Renal cortex interstitium (tissue), 15 donors: ENCODE measurements around the gene DNAJC30. TPM values are rescaled to one million over a fixed set of nuclear protein-coding genes. Genes with fewer than 3 reads are reported as not detected.
"Not testable (repeated sequence)": the region's sequence is repeated elsewhere in the genome, so short reads cannot be mapped to it uniquely, and the experiment has no call there.

Experiments
- DNase-seq, 11 donors: peaks; one replicate each; pipeline ENCODE4 v3.0.0-alpha.2; 2013; ENCODE audit warnings: low read depth in 9 of 11, low spot score in 4 of 11; ENCODE audit errors: extremely low read depth in 1 of 11
- long read RNA-seq, 16 experiments: transcript quantifications; one replicate each; lab custom pipeline, GENCODE V29; 2026
- polyA plus RNA-seq, 3 donors: library from polyadenylated mRNA; unstranded; fragments of 120-200 nt; gene quantifications; one replicate each; pipeline ENCODE4 v1.2.1, GENCODE V29; 2013; ENCODE audit not compliant: insufficient read length in 3 of 3

The DNAJC30 gene
- 10 to 100 TPM in 2 of 3 donors, 1 to 10 TPM in 1; 8.9 to 11.2 (median 10.9) TPM for polyA plus RNA-seq
- long read RNA-seq, donor 1, transcript DNAJC30-201 (1 exons, 2,485 nt), result major isoform, 28 of 28 reads
- long read RNA-seq, donor 1, partial matches to known transcripts, result 0 of 28 reads
- long read RNA-seq, donor 1, other reads (novel, unspliced or antisense), result 0 of 28 reads
- long read RNA-seq, donor 2, transcript DNAJC30-201 (1 exons, 2,485 nt), result major isoform, 19 of 19 reads
- long read RNA-seq, donor 2, partial matches to known transcripts, result 0 of 19 reads
- long read RNA-seq, donor 2, other reads (novel, unspliced or antisense), result 0 of 19 reads
- long read RNA-seq, donor 3, transcript DNAJC30-201 (1 exons, 2,485 nt), result major isoform, 33 of 33 reads
- long read RNA-seq, donor 3, partial matches to known transcripts, result 0 of 33 reads
- long read RNA-seq, donor 3, other reads (novel, unspliced or antisense), result 0 of 33 reads
- long read RNA-seq, donor 4, transcript DNAJC30-201 (1 exons, 2,485 nt), result major isoform, 19 of 19 reads
- long read RNA-seq, donor 4, partial matches to known transcripts, result 0 of 19 reads
- long read RNA-seq, donor 4, other reads (novel, unspliced or antisense), result 0 of 19 reads
- long read RNA-seq, donor 5, result 0 reads
- long read RNA-seq, donor 6, transcript DNAJC30-201 (1 exons, 2,485 nt), result major isoform, 31 of 31 reads
- long read RNA-seq, donor 6, partial matches to known transcripts, result 0 of 31 reads
- long read RNA-seq, donor 6, other reads (novel, unspliced or antisense), result 0 of 31 reads
- long read RNA-seq, donor 7, transcript DNAJC30-201 (1 exons, 2,485 nt), result major isoform, 40 of 179 reads
- long read RNA-seq, donor 7, partial matches to known transcripts, result 112 of 179 reads
- long read RNA-seq, donor 7, other reads (novel, unspliced or antisense), result 27 of 179 reads
- long read RNA-seq, donor 8, result 0 reads
- long read RNA-seq, donor 9, transcript DNAJC30-201 (1 exons, 2,485 nt), result major isoform, 24 of 24 reads
- long read RNA-seq, donor 9, partial matches to known transcripts, result 0 of 24 reads
- long read RNA-seq, donor 9, other reads (novel, unspliced or antisense), result 0 of 24 reads
- long read RNA-seq, donor 10, transcript DNAJC30-201 (1 exons, 2,485 nt), result major isoform, 33 of 33 reads
- long read RNA-seq, donor 10, partial matches to known transcripts, result 0 of 33 reads
- long read RNA-seq, donor 10, other reads (novel, unspliced or antisense), result 0 of 33 reads
- long read RNA-seq, donor 11, transcript DNAJC30-201 (1 exons, 2,485 nt), result major isoform, 25 of 25 reads
- long read RNA-seq, donor 11, partial matches to known transcripts, result 0 of 25 reads
- long read RNA-seq, donor 11, other reads (novel, unspliced or antisense), result 0 of 25 reads
- long read RNA-seq, donor 12, transcript DNAJC30-201 (1 exons, 2,485 nt), result major isoform, 18 of 18 reads
- long read RNA-seq, donor 12, partial matches to known transcripts, result 0 of 18 reads
- long read RNA-seq, donor 12, other reads (novel, unspliced or antisense), result 0 of 18 reads
- long read RNA-seq, donor 13, result 0 reads
- long read RNA-seq, donor 14, transcript DNAJC30-201 (1 exons, 2,485 nt), result major isoform, 22 of 112 reads
- long read RNA-seq, donor 14, partial matches to known transcripts, result 62 of 112 reads
- long read RNA-seq, donor 14, other reads (novel, unspliced or antisense), result 28 of 112 reads
- long read RNA-seq, donor 15, transcript DNAJC30-201 (1 exons, 2,485 nt), result major isoform, 18 of 18 reads
- long read RNA-seq, donor 15, partial matches to known transcripts, result 0 of 18 reads
- long read RNA-seq, donor 15, other reads (novel, unspliced or antisense), result 0 of 18 reads
- long read RNA-seq, donor 16, transcript DNAJC30-201 (1 exons, 2,485 nt), result major isoform, 57 of 57 reads
- long read RNA-seq, donor 16, partial matches to known transcripts, result 0 of 57 reads
- long read RNA-seq, donor 16, other reads (novel, unspliced or antisense), result 0 of 57 reads

DNA sequence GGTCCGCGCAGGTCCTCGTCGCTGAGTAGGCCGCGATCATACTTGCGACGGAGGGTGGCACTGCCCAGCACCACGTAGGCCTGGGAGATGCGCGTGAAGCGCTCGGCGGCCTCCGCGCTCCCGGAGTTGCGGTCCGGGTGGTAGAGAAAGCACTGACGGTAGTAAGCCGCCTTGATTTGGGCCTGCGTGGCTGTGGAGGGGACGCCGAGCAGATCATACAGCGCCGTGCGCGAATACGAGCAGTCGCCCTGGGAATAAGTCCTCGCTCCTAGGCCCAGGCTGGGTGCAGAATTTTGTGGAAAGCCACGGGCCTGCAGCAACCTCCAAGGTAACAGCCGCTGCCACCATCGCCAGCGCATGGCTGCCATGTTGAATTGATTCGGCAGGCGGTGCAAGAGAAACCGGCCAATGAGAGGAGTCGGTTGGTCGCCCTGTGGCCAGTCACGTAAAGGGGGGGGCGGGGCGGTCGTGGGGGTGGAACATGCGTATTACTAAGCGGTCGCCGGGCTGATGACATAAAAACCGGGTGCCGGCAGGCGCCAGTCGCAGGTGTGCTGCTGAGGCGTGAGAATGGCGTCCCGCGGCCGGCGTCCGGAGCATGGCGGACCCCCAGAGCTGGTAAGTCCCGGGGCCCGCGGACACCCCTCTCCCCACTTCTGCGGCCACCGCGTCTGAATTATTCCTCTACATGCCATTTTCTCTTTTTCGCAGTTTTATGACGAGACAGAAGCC, at the start of gene DNAJC30, which contains the start of gene BUD23:
TSS of gene DNAJC30 (minus strand) at position 398 of the 732 bp plus-strand sequence. CDS start at position 368, 30 bp downstream.
TSS of gene BUD23 (plus strand) at position 542 of the 732 bp plus-strand sequence. CDS start at position 571, 29 bp downstream.
- peak; percentile 86 to 94 (median 93) for DNase-seq

DNA sequence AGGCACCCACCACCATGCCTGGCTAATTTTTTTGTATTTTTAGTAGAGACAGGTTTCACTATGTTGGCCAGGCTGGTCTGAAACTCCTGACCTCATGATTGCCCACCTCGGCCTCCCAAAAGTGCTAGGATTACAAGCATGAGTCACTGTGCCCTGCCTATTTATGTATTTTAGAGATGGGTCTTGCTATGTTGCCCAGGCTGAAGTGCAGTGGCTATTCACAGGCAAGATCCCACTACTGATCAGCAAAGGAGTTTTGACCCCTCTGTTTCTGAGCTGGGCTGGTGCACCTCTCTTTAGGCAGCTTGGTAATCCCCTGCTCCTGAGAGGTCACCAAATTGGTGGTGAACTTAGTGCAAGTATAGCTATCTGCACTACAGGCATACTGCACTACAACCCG, 49.1 kb upstream of the DNAJC30 start:
- no peak for DNase-seq

DNA sequence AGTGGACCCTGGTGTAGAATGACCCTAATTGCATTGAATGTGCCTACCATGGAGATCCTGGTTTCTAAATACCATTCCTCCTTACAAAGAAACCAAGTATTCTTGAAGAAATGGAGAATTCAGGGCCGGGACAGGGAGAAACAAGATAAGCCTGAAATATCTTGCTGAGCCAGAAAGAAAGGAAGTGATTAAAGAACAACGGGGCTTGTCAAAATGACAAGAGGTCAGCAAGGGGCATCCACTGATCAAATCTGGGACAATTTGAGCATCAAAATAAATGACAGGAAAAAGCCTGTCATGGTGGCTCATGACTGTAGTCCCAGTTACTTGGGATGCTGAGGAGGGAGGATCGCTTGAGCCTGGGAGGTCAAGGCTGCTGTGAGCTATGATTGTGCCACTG, 47.2 kb upstream of the DNAJC30 start:
- DNase-seq, result no peak

DNA sequence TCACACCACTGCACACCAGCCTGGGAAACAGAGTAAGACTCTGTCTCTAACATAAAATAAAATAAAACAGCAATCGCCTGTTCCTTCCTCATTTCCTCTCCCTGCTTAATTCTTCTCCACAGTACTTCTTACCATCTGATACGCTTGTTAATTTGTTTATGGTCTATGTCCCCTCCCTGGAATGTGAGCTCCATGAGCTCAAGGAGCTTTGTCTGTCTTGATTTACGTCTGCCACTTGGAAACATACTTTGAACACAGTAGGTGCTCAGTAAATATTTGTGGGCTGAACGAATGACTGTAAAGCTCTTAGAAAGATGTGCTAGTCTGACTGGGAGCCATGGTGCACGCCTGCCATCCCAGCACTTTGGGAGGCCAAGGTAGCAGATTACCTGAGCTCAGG, 45.3 kb upstream of the DNAJC30 start:
- DNase-seq, result no peak

DNA sequence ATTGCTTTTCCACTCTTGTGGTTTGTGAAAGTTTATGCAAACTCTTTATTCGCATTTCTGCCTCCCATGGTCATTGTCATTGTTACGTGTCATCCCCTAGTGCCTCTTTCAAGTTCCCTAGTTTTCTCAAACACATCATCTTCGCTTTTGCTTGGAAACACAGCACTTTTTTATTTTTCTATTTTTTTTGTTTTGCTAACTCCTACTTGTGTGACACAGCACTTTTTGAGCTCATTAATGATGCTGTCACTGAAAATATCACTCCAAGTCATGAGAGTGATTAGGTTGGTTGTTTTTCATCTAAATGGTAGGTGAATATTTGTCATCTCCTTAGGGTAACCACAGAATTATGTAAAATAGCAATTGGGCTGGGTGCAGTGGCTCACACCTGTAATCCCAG, 44.7 kb upstream of the DNAJC30 start:
- no peak for DNase-seq

DNA sequence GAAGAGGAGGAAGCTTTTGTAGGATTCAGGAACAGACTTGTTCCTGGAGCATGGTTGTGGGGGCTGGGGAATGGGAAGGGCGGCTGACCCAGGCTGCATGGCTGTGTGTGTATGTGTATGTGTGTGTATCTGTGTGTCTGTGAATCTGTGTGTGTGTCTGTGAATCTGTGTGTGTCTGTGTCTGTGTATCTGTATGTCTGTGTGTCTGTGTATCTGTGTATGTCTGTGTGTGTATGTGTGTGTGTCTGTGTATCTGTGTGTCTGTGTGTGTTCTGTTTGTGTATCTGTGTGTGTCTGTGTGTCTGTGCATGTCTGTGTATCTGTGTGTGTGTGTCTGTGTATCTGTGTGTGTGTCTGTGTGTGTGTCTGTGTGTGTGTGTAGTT, 42.8 kb upstream of the DNAJC30 start:
- DNase-seq, result no peak

DNA sequence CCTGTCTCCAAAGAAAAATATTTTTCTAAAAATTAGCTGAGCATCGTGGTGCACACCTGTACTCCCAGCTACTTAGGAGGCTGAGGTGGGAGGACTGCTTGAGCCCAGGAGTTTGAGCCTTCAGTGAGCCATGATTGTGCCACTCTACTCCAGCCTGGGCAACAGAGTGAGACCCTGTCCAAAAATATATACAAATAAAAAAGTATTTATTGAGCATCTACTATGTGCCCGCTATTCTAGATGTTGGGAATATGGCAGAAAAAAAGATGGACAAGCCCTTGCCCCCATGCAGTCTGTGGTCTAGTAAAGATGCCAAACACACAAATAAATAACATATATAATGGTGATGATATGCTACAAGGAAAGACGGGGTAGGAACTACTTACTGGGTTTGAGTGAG, 40.6 kb upstream of the DNAJC30 start:
- DNase-seq, result no peak

DNA sequence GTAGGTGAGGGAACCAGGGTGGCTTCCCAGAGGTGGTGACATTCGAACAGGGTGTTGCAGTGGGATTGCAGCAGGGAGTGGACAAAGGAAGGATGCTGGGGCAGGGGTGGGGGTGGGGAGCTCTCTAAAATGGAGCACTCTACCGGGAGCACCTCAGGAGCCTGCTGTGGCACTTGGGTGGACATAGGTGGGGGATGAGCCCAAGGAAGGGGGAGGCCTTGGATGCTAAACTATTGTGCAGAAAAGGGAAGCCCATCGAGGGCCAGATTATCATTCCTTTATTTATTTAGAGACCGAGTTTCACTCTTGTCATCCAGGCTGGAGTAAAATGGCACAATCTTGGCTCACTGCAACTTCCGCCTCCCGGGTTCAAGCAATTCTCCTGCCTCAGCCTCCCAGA, 39.5 kb upstream of the DNAJC30 start:
- DNase-seq, result no peak

DNA sequence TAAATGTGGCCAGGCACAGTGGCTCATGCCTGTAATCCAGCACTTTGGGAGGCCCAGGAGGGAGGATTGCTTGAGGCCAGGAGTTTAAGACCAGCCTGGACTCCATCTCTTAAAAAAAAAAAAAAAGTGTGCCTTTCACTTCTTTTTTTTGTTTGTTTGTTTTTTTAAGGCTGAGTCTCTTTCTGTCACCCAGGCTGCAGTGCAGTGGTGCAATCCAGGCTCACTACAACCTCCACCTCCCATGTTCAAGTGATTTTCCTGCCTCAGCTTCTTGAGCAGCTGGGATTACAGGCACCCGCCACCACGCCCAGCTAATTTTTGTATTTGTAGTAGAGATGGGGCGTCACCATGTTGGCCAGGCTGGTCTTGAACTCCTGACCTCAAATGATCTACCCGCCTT, 38.9 kb upstream of the DNAJC30 start:
- not testable (repeated sequence) for DNase-seq

DNA sequence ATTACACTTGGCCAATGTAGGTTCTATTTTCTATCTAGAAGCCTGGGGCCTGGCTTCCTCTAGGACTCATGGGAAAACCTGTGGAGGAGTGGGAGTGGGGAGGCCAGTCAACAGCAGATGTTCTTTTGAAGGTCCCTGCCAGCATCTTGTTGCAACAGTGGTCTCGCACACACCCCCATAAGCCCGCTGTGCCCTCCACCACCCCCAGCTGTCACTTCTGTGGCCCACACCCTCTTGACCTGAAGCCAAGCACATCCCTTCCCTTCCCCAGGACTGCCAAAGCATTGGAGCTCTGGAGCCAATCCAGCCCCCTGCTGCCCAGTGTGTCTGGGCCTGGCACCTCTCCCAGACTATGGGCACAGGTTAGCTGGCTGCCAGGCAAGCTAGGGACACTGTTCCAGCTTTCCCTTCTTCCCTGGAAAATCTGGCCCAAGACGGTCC, 38.1 kb upstream of the DNAJC30 start:
- no peak for DNase-seq

DNA sequence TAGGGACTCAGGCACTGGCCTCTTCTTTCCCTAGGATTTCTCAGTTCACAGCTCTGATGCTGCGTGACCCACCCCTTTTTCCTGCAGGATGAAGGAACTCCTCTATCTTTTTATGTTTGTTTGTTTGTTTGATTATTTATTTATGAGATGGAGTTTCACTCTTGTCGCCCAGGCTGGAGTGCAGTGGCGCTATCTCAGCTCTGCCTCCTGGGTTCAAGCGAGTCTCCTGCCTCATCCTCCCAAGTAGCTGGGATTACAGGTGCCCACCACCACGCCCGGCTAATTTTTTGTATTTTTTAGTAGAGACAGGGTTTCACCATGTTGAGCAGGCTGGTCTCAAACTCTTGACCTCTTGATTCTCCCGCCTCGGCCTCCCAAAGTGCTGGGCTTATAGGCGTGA, 37.2 kb upstream of the DNAJC30 start:
- not testable (repeated sequence) for DNase-seq

DNA sequence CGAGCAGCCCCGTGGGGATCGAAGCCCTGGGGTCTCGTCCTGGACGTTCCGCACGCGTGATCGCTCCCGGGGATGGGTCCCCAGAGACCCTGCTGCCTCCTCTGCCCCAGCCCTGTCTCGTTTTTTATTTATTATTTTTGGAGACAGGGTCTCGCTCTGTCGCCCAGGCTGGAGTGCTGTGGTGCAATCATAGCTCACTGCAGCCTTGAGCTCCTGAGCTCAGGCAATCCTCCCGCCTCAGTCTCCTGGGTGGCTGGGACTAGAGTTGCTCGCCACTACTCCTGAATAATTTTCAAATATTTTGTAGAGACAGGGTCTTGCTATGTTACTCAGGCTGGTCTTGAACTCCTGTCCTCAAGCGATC, 36.5 kb upstream of the DNAJC30 start:
- no peak for DNase-seq

DNA sequence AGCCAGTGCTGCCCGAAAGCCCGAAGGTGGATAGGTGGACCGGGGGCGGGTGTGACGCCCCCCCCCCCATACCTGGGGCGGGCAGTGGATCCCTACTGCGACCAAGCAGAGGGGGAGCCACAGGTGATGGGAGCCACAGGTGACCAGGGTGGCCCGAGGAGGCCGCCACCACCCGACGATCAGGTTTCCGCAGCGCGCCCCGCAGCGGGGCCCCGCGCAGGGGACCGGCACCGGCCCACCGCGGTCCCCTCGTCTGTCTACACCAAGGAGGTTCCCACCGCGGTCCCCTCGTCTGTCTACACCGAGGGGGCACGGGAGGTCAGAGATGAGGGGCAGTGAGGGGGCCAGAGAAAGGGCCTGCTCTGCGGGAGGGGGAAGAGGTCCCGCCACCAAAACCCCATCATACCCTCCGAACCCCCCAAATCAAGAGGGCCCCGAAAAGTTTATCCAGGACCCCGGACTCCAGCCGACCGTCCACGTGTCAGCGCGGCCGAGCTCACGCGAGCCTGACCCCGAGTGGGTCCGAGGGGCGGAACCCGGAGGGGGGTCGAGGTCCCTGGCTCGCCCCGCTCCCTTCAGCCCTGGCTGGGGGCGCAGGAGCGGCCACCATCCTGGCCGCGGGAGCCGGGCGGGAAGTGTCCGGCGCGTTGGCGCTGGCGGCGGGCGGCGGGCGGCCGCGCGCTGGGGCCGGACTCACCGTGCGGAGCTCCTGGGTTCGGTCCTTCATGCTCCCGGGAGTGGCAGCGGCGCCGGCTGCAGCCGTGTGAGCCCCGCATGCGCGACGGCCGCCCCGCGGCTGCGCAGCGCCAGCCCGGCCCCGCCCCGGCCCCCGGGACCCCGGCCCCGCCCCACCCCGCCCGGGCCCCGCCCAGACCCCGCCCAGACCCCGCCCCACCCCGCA, 35.9 kb upstream of the DNAJC30 start, which contains the start of gene STX1A:
TSS of gene STX1A (minus strand) at position 765 of the 901 bp plus-strand sequence. CDS start at position 727, 38 bp downstream.
- no peak for DNase-seq

DNA sequence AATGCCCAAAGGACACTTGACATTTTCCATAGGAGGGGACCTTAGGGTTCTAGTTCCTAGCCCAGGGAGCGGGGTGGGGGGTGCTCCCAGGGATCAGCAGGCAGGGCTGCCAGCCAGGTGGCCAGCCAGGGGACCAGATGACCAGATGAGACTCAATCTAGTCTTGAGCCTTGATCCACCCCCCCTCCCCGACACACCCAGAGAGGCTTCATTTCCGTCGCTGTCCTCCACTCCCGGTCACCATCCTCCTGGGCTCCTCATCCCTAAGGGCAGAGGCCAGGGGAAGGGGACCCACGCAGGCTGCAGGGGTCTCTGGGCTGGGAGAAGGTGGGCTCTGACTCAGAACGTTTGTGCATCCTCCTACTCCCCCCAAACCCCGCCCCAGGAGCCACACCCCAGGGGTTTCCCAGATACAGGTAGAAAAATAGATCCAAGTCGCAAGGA, 35.2 kb upstream of the DNAJC30 start:
- no peak for DNase-seq

DNA sequence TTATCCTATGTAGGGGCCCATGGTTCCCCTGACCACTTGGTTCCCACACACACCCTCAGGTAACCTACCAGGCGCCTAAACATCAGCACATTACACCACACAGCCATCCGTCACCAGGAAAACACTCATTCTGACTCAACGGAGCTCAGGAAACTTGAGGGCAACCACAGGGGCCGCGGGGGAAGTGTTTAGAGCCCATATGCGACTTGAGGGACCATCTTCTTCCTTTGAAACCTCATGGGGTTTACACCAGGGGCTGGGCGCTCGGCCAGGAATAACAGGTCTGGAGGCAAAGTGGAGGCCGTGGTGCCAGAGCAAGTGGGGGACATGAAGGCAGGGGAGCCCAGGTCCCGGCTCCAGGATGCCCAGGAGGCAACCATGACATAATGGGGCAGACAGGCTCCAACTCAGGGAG, 34.7 kb upstream of the DNAJC30 start:
- DNase-seq, result no peak
